NK-92 treated with Interleukin-12 subunit alpha and Interleukin-12 subunit beta, amount 100 ng/mL, for 24 hours (cell line): ENCODE data around the gene STUB1.

Experiments
- DNase-seq: peaks from one replicate; lab custom pipeline; 2025; lab: John Stamatoyannopoulos, UW

The STUB1 gene

DNA sequence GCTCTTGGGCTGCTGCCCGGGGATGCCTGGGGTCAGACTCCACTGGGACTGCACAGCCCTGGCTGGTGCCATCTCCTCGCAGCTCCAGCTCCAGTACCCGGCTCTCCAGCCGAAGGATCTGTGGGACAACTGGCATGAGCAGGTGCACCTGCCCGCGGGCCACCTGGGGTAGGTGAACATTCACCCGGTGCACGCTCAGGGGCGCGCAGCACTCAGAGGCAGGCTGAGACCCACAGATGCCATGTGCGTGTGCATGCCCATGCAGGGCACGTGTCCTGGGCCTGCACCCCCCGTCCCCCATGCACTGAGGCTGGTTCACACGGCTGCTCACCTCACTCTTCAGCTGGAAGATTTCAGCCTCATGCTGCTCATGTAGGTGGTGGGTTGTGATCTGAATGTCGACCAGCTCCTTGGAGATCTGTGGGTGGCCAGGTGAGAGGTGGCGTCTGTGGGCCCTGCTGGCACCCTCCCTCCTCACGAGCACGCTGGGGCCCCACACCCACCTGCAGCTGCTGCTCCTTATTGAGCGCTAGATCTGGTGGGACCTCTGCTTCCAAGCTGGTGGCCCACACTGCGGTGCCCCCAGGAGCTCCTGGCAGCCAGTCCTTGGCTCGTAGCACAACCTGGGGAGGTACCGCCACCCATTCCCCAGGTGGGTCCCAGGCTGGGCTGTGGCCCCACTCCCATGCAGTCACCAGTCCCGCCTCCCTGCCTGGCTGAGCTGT is 45.4 kb downstream of the STUB1 start:
- no peak for DNase-seq

GRCh38 chr16:726188-726437 is 45.9 kb downstream of the STUB1 start:
- no peak for DNase-seq

DNA sequence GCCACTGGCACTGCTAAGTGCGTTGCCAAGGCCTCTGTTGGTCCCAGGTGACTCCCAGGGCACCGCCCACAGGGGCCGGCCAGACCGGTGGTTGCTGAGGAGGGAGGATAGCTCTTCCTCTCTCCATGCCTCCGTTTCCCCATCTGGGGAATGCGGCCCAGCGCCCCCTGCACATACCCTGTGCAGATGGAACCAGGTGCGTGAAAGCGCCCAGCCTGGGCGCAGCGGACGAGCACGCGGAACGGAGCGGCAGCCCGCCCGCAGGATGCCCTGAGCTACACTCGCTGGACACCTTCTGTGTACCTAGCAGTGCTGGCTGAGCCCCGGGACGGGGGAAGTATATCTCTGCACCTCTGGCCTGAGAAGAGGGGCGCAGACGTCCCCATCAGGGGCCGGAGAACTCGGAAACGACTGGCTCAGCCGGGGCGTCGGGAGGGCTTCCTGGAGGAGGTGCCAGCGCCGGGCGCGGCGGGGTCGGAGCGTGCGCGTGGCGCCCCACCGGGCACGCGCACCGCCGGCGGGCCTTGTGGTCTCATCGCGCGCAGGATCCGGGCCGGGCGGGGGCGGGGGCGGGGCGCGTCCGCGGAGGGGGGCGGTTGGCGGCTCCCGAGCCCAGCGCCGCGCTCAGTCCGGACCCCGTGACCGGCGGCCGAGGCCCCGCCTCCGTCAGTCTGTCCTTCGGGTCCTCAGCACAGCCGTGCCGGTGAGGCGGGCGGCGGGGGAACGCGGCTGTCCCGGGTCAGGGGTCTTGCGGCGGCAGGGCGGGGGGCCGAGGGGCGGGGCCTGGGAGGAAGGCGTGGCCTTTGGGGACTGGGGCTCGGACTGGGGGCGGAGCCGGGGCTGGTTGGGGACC is 46.5 kb downstream of the STUB1 start, which contains the start of the genes CCDC78 and HAGHL:
Gene CCDC78 (minus strand): TSS at position 6 of the 853 bp plus-strand sequence. CDS start 76 bp downstream, outside the sequence.
Gene HAGHL (plus strand): TSS at position 669 of the 853 bp plus-strand sequence. CDS start 404 bp downstream, outside the sequence.
- DNase-seq = peak; percentile 61

- DNase-seq = no peak
These were observed 47.2 kb downstream of the STUB1 start for GRCh38 chr16:727291-727977.

DNA sequence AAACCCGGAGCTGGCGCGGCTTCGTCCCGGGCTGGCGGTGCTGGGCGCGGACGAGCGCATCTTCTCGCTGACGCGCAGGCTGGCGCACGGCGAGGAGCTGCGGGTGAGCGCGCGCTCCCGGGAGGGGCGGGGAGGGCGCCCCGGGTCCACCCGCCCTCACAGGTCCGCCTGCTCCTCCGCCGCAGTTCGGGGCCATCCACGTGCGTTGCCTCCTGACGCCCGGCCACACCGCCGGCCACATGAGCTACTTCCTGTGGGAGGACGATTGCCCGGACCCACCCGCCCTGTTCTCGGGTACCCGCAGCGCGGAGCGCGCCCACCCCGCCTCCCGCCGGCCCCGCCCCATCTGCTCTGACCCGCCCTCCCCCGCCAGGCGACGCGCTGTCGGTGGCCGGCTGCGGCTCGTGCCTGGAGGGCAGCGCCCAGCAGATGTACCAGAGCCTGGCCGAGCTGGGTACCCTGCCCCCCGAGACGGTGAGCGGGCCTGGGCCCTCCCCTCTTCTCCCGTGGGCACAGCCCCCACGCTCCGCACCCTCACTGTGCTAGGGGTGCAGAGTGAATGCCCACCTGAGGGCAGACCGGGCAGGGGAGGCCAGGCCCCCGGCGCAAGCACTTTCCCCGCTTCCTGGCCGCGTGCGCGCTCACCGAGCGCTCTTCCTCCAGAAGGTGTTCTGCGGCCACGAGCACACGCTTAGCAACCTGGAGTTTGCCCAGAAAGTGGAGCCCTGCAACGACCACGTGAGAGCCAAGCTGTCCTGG is 48.1 kb downstream of the STUB1 start:
- DNase-seq = peak; percentile 70

- DNase-seq = no peak
These were observed 48.9 kb downstream of the STUB1 start for GRCh38 chr16:728890-729744.

DNA sequence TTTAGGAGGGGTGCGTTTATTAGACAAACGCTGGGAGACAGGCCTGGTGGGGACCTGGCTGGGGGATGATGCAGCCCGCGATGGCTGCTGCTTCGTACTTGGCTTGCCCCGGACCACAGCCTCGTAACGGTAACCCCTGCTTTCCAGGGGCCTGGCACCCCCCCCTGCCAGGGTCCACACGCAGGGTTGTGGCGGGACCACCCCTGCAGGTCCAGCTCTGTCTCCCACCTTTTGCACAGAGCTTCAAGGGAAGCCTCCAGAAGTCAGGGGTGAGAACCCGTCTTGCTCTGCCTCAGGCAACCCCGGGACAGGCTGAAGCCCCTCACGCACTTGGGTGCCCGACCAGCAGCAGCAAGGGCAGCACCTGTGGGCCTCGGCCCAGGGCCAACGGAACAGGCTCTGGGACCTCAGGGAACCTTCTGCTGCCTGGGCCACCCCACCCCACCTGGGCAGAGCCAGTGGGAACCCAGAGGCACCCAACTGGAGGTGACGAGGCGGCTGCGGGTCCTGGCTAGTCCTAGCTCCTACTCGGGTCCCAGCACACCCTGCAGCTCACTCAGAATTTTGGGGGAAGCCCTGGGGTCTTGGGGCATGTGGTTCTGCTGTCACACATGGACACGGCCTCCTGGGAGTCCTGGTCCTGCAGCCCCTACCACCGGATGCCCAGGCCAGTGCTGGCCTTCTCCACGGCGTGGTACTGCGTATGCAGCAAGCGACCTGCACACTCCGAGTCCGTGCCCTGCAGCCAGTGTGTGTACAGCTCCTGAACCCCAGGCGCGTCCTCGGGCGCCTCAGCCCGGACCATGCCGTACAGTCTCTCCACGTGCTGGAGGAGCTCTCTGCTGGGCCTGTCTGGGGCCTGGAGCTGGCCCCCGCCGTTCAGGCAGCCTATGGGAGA is 49.8 kb downstream of the STUB1 start:
- DNase-seq = no peak

- no peak for DNase-seq
These were observed 50.7 kb downstream of the STUB1 start for GRCh38 chr16:730666-731509.

GRCh38 chr16:732332-732731 is 52.1 kb downstream of the STUB1 start:
- DNase-seq = no peak
